Activated CD4-positive, alpha-beta T cell treated with anti-CD3 and anti-CD28 coated beads for 36 hours (primary cell): ENCODE results near the gene RAB34. TPM values are rescaled to one million over a fixed set of nuclear protein-coding genes. Genes with fewer than 3 reads are reported as not detected.
A peak's percentile ranks its signal among the peaks of the same experiment; 100 is the strongest.

Experiments used
- ATAC-seq: fragments of 200-7000 bp; cut with Tn5 transposase; one replicate; pipeline ENCODE4 v1.10.0; 2021; ENCODE audit warnings: mild to moderate bottlenecking, moderate library complexity
- CTCF ChIA-PET: fragments of 350-600 bp; sonication (Branson Sonifier 250); formaldehyde crosslinking; loops from one replicate; lab custom pipeline; 2021; ENCODE audit warnings: antibody characterized with exemption; lab: Charles Lee
- POLR2A ChIA-PET: fragments of 350-600 bp; sonication (Branson Sonifier 250); formaldehyde crosslinking; loops from one replicate; lab custom pipeline; 2021; ENCODE audit warnings: antibody characterized with exemption, inconsistent platforms; lab: Charles Lee
- DNase-seq: peaks from one replicate; pipeline ENCODE4 v3.0.0-alpha.2; 2020
- H3K27ac Mint-ChIP-seq: one replicate; pipeline ENCODE4 v1.8.0; 2021; ENCODE audit warnings: mixed read lengths
- H3K27me3 Mint-ChIP-seq: one replicate; pipeline ENCODE4 v1.8.0; 2021; ENCODE audit warnings: mixed read lengths
- H3K36me3 Mint-ChIP-seq: one replicate; pipeline ENCODE4 v1.8.0; 2021; ENCODE audit warnings: low read depth, mixed read lengths
- H3K4me1 Mint-ChIP-seq: one replicate; pipeline ENCODE4 v1.8.0; 2021; ENCODE audit warnings: mixed read lengths
- H3K4me3 Mint-ChIP-seq: one replicate; pipeline ENCODE4 v1.8.0; 2021; ENCODE audit warnings: mild to moderate bottlenecking, moderate library complexity, mixed read lengths
- H3K9me3 Mint-ChIP-seq: one replicate; pipeline ENCODE4 v1.8.0; 2021; ENCODE audit warnings: low read depth, mixed read lengths
- intact Hi-C, 2 experiments: fragments of 100-400 bp; cut with DNase I in 1 of 2; cut with micrococcal nuclease in 1 of 2; formaldehyde crosslinking; loops; one replicate each; pipeline versions ENCODE4 v1.14.2 to v1.15.1; 2022 to 2024; cut with DNase I, micrococcal nuclease
- total RNA-seq, 2 experiments: library from RNA; stranded (reverse); gene quantifications; one replicate each; pipeline ENCODE4 v1.2.3, GENCODE V29; 2021

Gene RAB34
- total RNA-seq, 2 experiments from 2014 or later = 13.6 to 17.4 TPM

- Mint-ChIP-seq H3K4me1 (peaks cover 33% of the 10 kb centered on the region), H3K27me3 (no peaks in the 10 kb centered on the region), H3K36me3 (peaks cover 39% of the 10 kb centered on the region), H3K4me3 (no peak overlapping the region), H3K27ac (no peak overlapping the region), H3K9me3 (no peaks in the 10 kb centered on the region)
- DNase-seq (no peak), ATAC-seq (no peak)
- intact Hi-C loops = loop anchor here in 1 of 2 experiments (5.0 kb wide), 1 partner anchor 91 kb away; the partner anchor contains the start of gene FAM222B
- ChIA-PET POLR2A (interaction anchor here (0.5 to 9.6 kb wide), 6 partner anchors 11 to 186 kb away, joined by 3 to 111 read pairs (median 3); partner anchors contain the start of genes NEK8 and TLCD1), CTCF (interaction anchor here (0.6 to 11.0 kb wide), 10 partner anchors 9 to 214 kb away, joined by 3 to 294 read pairs (median 4); partner anchors contain the start of genes NEK8, RPL23A and TLCD1)
Measured at GRCh38 chr17:28751600-28752366, 34.1 kb upstream of the RAB34 start.

- intact Hi-C loops = loop anchor here (1.0 to 5.0 kb wide), 2 partner anchors 23 to 92 kb away; partner anchors contain the start of gene FAM222B (in 1 of the 2)
- DNase-seq (peak; percentile 96), ATAC-seq (peak; percentile 87)
- peak overlapping the region; percentile 60 for H3K27ac Mint-ChIP-seq
- H3K4me1 Mint-ChIP-seq = peaks cover 43% of the 10 kb centered on the region
- no peak overlapping the region for H3K4me3 Mint-ChIP-seq
- no peaks in the 10 kb centered on the region for H3K9me3 Mint-ChIP-seq
- peaks cover 47% of the 10 kb centered on the region for H3K36me3 Mint-ChIP-seq
- ChIA-PET POLR2A (interaction anchor here (0.6 to 9.6 kb wide), 3 partner anchors 13 to 24 kb away, joined by 3 to 111 read pairs (median 3); partner anchors contain the start of genes NEK8 and TLCD1), CTCF (interaction anchor here (0.5 to 11.0 kb wide), 28 partner anchors 10 to 1324 kb away, joined by 3 to 294 read pairs (median 3); partner anchors contain the start of genes FAM222B, NEK8, PHF12 and RPL23A)
- H3K27me3 Mint-ChIP-seq = no peaks in the 10 kb centered on the region
Measured at GRCh38 chr17:28750178-28751047, 32.7 kb upstream of the RAB34 start.

GRCh38 chr17:28749516-28750177, 32.0 kb upstream of the RAB34 start:
- H3K9me3 Mint-ChIP-seq = no peaks in the 10 kb centered on the region
- ChIA-PET CTCF (interaction anchor here (0.5 to 11.0 kb wide), 28 partner anchors 9 to 1325 kb away, joined by 3 to 294 read pairs (median 4); partner anchors contain the start of genes FAM222B, NEK8, PHF12 and RPL23A), POLR2A (interaction anchor here (0.6 to 9.6 kb wide), 3 partner anchors 14 to 23 kb away, joined by 3 to 111 read pairs (median 3); partner anchors contain the start of genes NEK8 and TLCD1)
- DNase-seq (no peak), ATAC-seq (peak; percentile 3)
- intact Hi-C loops = loop anchor here (1.0 to 5.0 kb wide), 2 partner anchors 22 to 93 kb away; partner anchors contain the start of gene FAM222B (in 1 of the 2)
- H3K27ac Mint-ChIP-seq = peak overlapping the region; percentile 60
- no peak overlapping the region for H3K4me3 Mint-ChIP-seq
- peaks cover 55% of the 10 kb centered on the region for H3K36me3 Mint-ChIP-seq
- H3K27me3 Mint-ChIP-seq = no peaks in the 10 kb centered on the region
- peaks cover 43% of the 10 kb centered on the region for H3K4me1 Mint-ChIP-seq

GRCh38 chr17:28748852-28749515, 31.3 kb upstream of the RAB34 start:
- H3K4me1 Mint-ChIP-seq = peaks cover 43% of the 10 kb centered on the region

GRCh38 chr17:28747801-28748750, 30.4 kb upstream of the RAB34 start:
- peak overlapping the region; percentile 37 for H3K27ac Mint-ChIP-seq
- H3K9me3 Mint-ChIP-seq = no peaks in the 10 kb centered on the region
- ATAC-seq (no peak), DNase-seq (no peak)
- peaks cover 43% of the 10 kb centered on the region for H3K4me1 Mint-ChIP-seq
- H3K36me3 Mint-ChIP-seq = peaks cover 57% of the 10 kb centered on the region
- H3K4me3 Mint-ChIP-seq = no peak overlapping the region
- ChIA-PET CTCF (interaction anchor here (0.6 to 11.0 kb wide), 5 partner anchors 13 to 104 kb away, joined by 3 to 294 read pairs (median 4); partner anchors contain the start of genes NEK8 and TLCD1), POLR2A (interaction anchor here (9.6 kb wide), 1 partner anchor 21 kb away, joined by 111 read pairs; the partner anchor contains the start of genes NEK8 and TLCD1)
- H3K27me3 Mint-ChIP-seq = no peaks in the 10 kb centered on the region
- intact Hi-C loops = no loop called here

More at GRCh38 chr17:28748852-28749515, 31.3 kb upstream of the RAB34 start:
- ChIA-PET POLR2A (interaction anchor here (9.6 kb wide), 1 partner anchor 22 kb away, joined by 111 read pairs; the partner anchor contains the start of genes NEK8 and TLCD1), CTCF (interaction anchor here (0.6 to 11.0 kb wide), 10 partner anchors 14 to 216 kb away, joined by 3 to 294 read pairs (median 5); partner anchors contain the start of genes FAM222B, NEK8, RPL23A and TLCD1)
- H3K27ac Mint-ChIP-seq = peak overlapping the region; percentile 43
- no peak for DNase-seq
- no peak overlapping the region for H3K4me3 Mint-ChIP-seq
- peaks cover 57% of the 10 kb centered on the region for H3K36me3 Mint-ChIP-seq
- no peak for ATAC-seq
- no peaks in the 10 kb centered on the region for H3K27me3 Mint-ChIP-seq
- intact Hi-C loops = no loop called here
- no peaks in the 10 kb centered on the region for H3K9me3 Mint-ChIP-seq

- ATAC-seq = no peak
- Mint-ChIP-seq H3K4me3 (no peak overlapping the region), H3K36me3 (peaks cover 53% of the 10 kb centered on the region), H3K27ac (peak overlapping the region; percentile 37), H3K9me3 (no peaks in the 10 kb centered on the region), H3K27me3 (no peaks in the 10 kb centered on the region), H3K4me1 (peaks cover 45% of the 10 kb centered on the region)
- DNase-seq = no peak
- ChIA-PET CTCF (interaction anchor here (0.5 to 11.0 kb wide), 6 partner anchors 16 to 155 kb away, joined by 3 to 294 read pairs (median 3); partner anchors contain the start of genes DHRS13, NEK8 and TLCD1), POLR2A (interaction anchor here (0.7 to 9.6 kb wide), 2 partner anchors 21 to 26 kb away, joined by 3 to 111 read pairs; partner anchors contain the start of genes NEK8 and TLCD1)
- intact Hi-C loops = no loop called here
Measured at GRCh38 chr17:28747051-28747691, 29.5 kb upstream of the RAB34 start.

GRCh38 chr17:28746611-28747050, 29.0 kb upstream of the RAB34 start:
- H3K36me3 Mint-ChIP-seq = peaks cover 51% of the 10 kb centered on the region
- POLR2A ChIA-PET = interaction anchor here (0.5 to 9.6 kb wide), 3 partner anchors 20 to 144 kb away, joined by 3 to 111 read pairs (median 4); partner anchors contain the start of genes NEK8 and TLCD1
- DNase-seq = no peak
- intact Hi-C loops = no loop called here
- peaks cover 47% of the 10 kb centered on the region for H3K4me1 Mint-ChIP-seq
- no peak for ATAC-seq
- peak overlapping the region; percentile 87 for H3K4me3 Mint-ChIP-seq
- H3K27ac Mint-ChIP-seq = peak overlapping the region; percentile 67
- no peaks in the 10 kb centered on the region for H3K9me3 Mint-ChIP-seq
- no peaks in the 10 kb centered on the region for H3K27me3 Mint-ChIP-seq
- CTCF ChIA-PET = interaction anchor here (0.5 to 11.0 kb wide), 6 partner anchors 17 to 156 kb away, joined by 3 to 294 read pairs (median 3); partner anchors contain the start of genes DHRS13, NEK8 and TLCD1

- Mint-ChIP-seq H3K9me3 (no peaks in the 10 kb centered on the region), H3K27me3 (no peaks in the 10 kb centered on the region), H3K27ac (peak overlapping the region; percentile 67), H3K4me3 (peak overlapping the region; percentile 87), H3K36me3 (peaks cover 45% of the 10 kb centered on the region), H3K4me1 (peaks cover 51% of the 10 kb centered on the region)
- ChIA-PET CTCF (interaction anchor here (0.8 to 11.0 kb wide), 4 partner anchors 17 to 62 kb away, joined by 3 to 294 read pairs (median 4); partner anchors contain the start of genes NEK8, PROCA1 and TLCD1), POLR2A (interaction anchor here (9.6 kb wide), 1 partner anchor 19 kb away, joined by 111 read pairs; the partner anchor contains the start of genes NEK8 and TLCD1)
- no peak for ATAC-seq
- intact Hi-C loops = no loop called here
- no peak for DNase-seq
Measured at GRCh38 chr17:28745786-28746411, 28.2 kb upstream of the RAB34 start.
